Kasumi-1 (cell line): ENCODE data around the gene RBP7.
"Not testable (repeated sequence)": the region's sequence is repeated elsewhere in the genome, so short reads cannot be mapped to it uniquely, and the experiment has no call there.

Experiments
- DNase-seq, 2 experiments: peaks; one replicate each; lab custom pipeline; 2025; lab: John Stamatoyannopoulos, UW

RBP7 gene

GRCh38 chr1:9996624-9997582 lies at the start of gene RBP7:
TSS of gene RBP7 (plus strand) at chr1:9997228. CDS start at chr1:9997259, 31 bp downstream.
- peak; percentile 20 to 41 for DNase-seq

GRCh38 chr1:9957726-9958125 lies 39.3 kb upstream of the RBP7 start:
- no peak for DNase-seq

- DNase-seq: no peak
Observed at GRCh38 chr1:9960011-9960410, 37.0 kb upstream of the RBP7 start.

- no peak for DNase-seq
Observed at GRCh38 chr1:9960706-9961562, 36.1 kb upstream of the RBP7 start.

- DNase-seq: no peak
Observed at GRCh38 chr1:9984253-9984652, 12.8 kb upstream of the RBP7 start.

- no peak for DNase-seq
Observed at GRCh38 chr1:9985001-9985400, 12.0 kb upstream of the RBP7 start.

- DNase-seq: no peak
Observed at GRCh38 chr1:9989773-9990172, 7.3 kb upstream of the RBP7 start.

- DNase-seq: peak; percentile 2 to 11
Observed at GRCh38 chr1:9990944-9991343, 6.1 kb upstream of the RBP7 start.

- peak in 1 of 2 experiments; percentile 12 for DNase-seq
Observed at GRCh38 chr1:9992910-9993309, 4.1 kb upstream of the RBP7 start.

- DNase-seq: no peak
Observed at GRCh38 chr1:9993561-9994075, 3.4 kb upstream of the RBP7 start.

- DNase-seq: no peak
Observed at GRCh38 chr1:10001016-10001665, 4.1 kb downstream of the RBP7 start.

GRCh38 chr1:10005248-10005647 lies 8.2 kb downstream of the RBP7 start:
- DNase-seq: not testable (repeated sequence)

- no peak for DNase-seq
Observed at GRCh38 chr1:10007169-10007568, 10.1 kb downstream of the RBP7 start.

GRCh38 chr1:10014016-10014415 lies 17.0 kb downstream of the RBP7 start:
- no peak for DNase-seq

GRCh38 chr1:10019561-10019960 lies 22.5 kb downstream of the RBP7 start:
- DNase-seq: no peak

- DNase-seq: no peak
Observed at GRCh38 chr1:10020086-10020485, 23.1 kb downstream of the RBP7 start.

- DNase-seq: not testable (repeated sequence)
Observed at GRCh38 chr1:10020678-10021077, 23.6 kb downstream of the RBP7 start.

- not testable (repeated sequence) for DNase-seq
Observed at GRCh38 chr1:10021992-10022391, 25.0 kb downstream of the RBP7 start.

GRCh38 chr1:10022656-10023055 lies 25.6 kb downstream of the RBP7 start:
- no peak for DNase-seq

GRCh38 chr1:10025354-10025753 lies 28.3 kb downstream of the RBP7 start:
- no peak for DNase-seq

GRCh38 chr1:10027027-10027426 lies 30.0 kb downstream of the RBP7 start:
- DNase-seq: no peak

GRCh38 chr1:10028956-10029500 lies 32.0 kb downstream of the RBP7 start:
- DNase-seq: not testable (repeated sequence)
